Thyroid gland (tissue), 4 donors: Measurements from ENCODE around the gene PDXP. TPM values are rescaled to one million over a fixed set of nuclear protein-coding genes. Genes with fewer than 3 reads are reported as not detected.

Source experiments
- DNase-seq, 2 donors: peaks; one replicate each; pipeline ENCODE4 v3.0.0-alpha.2; 2019
- H3K27ac ChIP-seq, 3 donors: fragments of 200-600 bp; sonication (generic); 1 replicate in 2 of 3; 2 replicates in 1 of 3; pipeline ENCODE4 v1.5.1; 2016 to 2019; ENCODE audit warnings: mild to moderate bottlenecking in 1 of 3, moderate library complexity in 1 of 3
- H3K27me3 ChIP-seq: fragments of 200-600 bp; sonication (generic); one replicate; pipeline ENCODE4 v1.5.1; 2019
- H3K36me3 ChIP-seq, 2 donors: fragments of 200-600 bp; sonication (generic); one replicate each; pipeline ENCODE4 v1.5.1; 2016 to 2019
- H3K4me1 ChIP-seq, 2 donors: fragments of 200-600 bp; sonication (generic); one replicate each; pipeline ENCODE4 v1.5.1; 2017 to 2019
- H3K4me3 ChIP-seq, 3 donors: fragments of 200-600 bp; sonication (generic); replicated peaks in 1 of 3; 1 replicate in 2 of 3; 2 replicates in 1 of 3; pipeline ENCODE4 v1.5.1; 2016; ENCODE audit warnings: mild to moderate bottlenecking in 1 of 3
- H3K9me3 ChIP-seq: fragments of 200-600 bp; sonication (generic); one replicate; pipeline ENCODE4 v1.5.1; 2017
- CTCF ChIP-seq, 6 experiments: fragments of 200-600 bp in 3 of 6; fragments of 450-650 bp in 3 of 6; sonication (generic) in 3 of 6; IDR thresholded peaks; one replicate each; pipeline ENCODE4 v1.5.1; 2016 to 2019; ENCODE audit warnings: antibody characterized with exemption in 6 of 6, mild to moderate bottlenecking in 2 of 6, inconsistent platforms in 1 of 6, moderate library complexity in 1 of 6
- POLR2A ChIP-seq, 2 donors: fragments of 450-650 bp; IDR thresholded peaks; one replicate each; pipeline ENCODE4 v1.6.1; 2017; ENCODE audit warnings: antibody characterized with exemption in 2 of 2, mild to moderate bottlenecking in 2 of 2, moderate library complexity in 1 of 2
- WGBS, 2 donors: methylation state at CpG; one replicate each; pipeline ENCODE4 v1.1.5; 2017; 5-methylcytosine and 5-hydroxymethylcytosine counted together
- intact Hi-C: fragments of 100-400 bp; cut with DNase I; formaldehyde crosslinking; loops from one replicate; pipeline ENCODE4 v1.15.1; 2023
- total RNA-seq, 4 donors: library from RNA; depleted of rRNA; stranded (reverse); fragments of >200 nt; gene quantifications; one replicate each; pipeline ENCODE4 v1.2.3, GENCODE V29; 2016

PDXP gene
- total RNA-seq, 4 donors from 2014 or later = 4.2 to 15.8 (median 12.3) TPM

DNA sequence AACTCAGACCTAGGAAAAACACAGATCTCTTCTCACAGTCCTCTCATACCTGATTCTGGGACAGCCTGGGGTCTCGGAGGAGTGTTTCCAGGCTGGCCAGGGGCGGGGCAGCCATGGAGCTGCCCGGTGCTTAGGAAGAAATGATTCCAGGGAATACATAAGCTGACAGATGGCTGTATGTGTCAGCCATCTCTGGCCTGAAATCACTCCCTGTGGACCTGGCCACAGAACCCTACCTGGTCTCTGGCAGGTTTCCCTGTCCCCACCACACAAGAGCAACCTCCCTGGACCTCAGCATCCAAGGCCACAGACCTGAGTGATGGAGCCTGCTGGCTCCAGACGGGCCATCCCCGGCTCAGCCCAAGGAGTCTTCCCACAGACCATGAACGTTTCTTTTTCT lies 39.8 kb upstream of the PDXP start:
- Histone ChIP-seq H3K27ac (no peak overlapping the region), H3K27me3 (no peaks in the 10 kb centered on the region), H3K4me3 (no peak overlapping the region), H3K4me1 (peaks cover 5 to 8% of the 10 kb centered on the region in 2 donors), H3K36me3 (peaks cover 14 to 33% of the 10 kb centered on the region in 2 donors), H3K9me3 (no peaks in the 10 kb centered on the region)
- DNase-seq = no peak
- TF ChIP-seq POLR2A (IDR thresholded peaks at IDR 0.05) (no peak), CTCF (IDR thresholded peaks at IDR 0.05) (no peak)
- intact Hi-C loops = no loop called here
- 76 to 93% methylated on average over 5 to 6 of the region's 6 CpGs for WGBS, 2 donors

- no peak overlapping the region for H3K4me3 ChIP-seq
- peaks cover 14 to 33% of the 10 kb centered on the region in 2 donors for H3K36me3 ChIP-seq
- H3K27me3 ChIP-seq = no peaks in the 10 kb centered on the region
- H3K4me1 ChIP-seq = peaks cover 0 to 3% of the 10 kb centered on the region in 2 donors
- WGBS, 2 donors = 90 to 91% methylated on average over 6 to 7 of the region's 7 CpGs
- intact Hi-C loops = no loop called here
- no peaks in the 10 kb centered on the region for H3K9me3 ChIP-seq
- no peak for TF ChIP-seq POLR2A (IDR thresholded peaks at IDR 0.05)
- TF ChIP-seq CTCF (IDR thresholded peaks at IDR 0.05) = no peak
- H3K27ac ChIP-seq = no peak overlapping the region
- no peak for DNase-seq
Measured at GRCh38 chr22:37619991-37620390, 38.5 kb upstream of the PDXP start.

GRCh38 chr22:37621352-37621860 lies 37.1 kb upstream of the PDXP start:
- H3K27ac ChIP-seq = no peak overlapping the region
- no peaks in the 10 kb centered on the region for H3K9me3 ChIP-seq
- DNase-seq = no peak
- peaks cover 22 to 35% of the 10 kb centered on the region in 2 donors for H3K36me3 ChIP-seq
- TF ChIP-seq CTCF (IDR thresholded peaks at IDR 0.05) (no peak), POLR2A (IDR thresholded peaks at IDR 0.05) (no peak)
- intact Hi-C loops = no loop called here
- WGBS, 2 donors = 91 to 93% methylated on average over 12 of the region's 12 CpGs
- H3K27me3 ChIP-seq = no peaks in the 10 kb centered on the region
- no peak overlapping the region for H3K4me3 ChIP-seq
- H3K4me1 ChIP-seq = peaks cover 0 to 10% of the 10 kb centered on the region in 2 donors

- DNase-seq = peak; percentile 52 to 55
- intact Hi-C loops = no loop called here
- peaks cover 18 to 25% of the 10 kb centered on the region in 2 donors for H3K36me3 ChIP-seq
Measured at GRCh38 chr22:37623075-37624016, 35.2 kb upstream of the PDXP start.

More at GRCh38 chr22:37623075-37624016, 35.2 kb upstream of the PDXP start:
- Histone ChIP-seq H3K4me1 (peaks cover 0 to 21% of the 10 kb centered on the region in 2 donors), H3K9me3 (no peaks in the 10 kb centered on the region), H3K27ac (no peak overlapping the region), H3K4me3 (no peak overlapping the region), H3K27me3 (no peaks in the 10 kb centered on the region)
- TF ChIP-seq CTCF (IDR thresholded peaks at IDR 0.05) (peak; percentile 43 to 90 (median 58)), POLR2A (IDR thresholded peaks at IDR 0.05) (no peak)
- WGBS, 2 donors = 29 to 74% methylated on average over 3 to 19 of the region's 22 CpGs
